Gastroesophageal sphincter (tissue), 4 donors: ENCODE data around the gene E2F4. TPM values are rescaled to one million over a fixed set of nuclear protein-coding genes. Genes with fewer than 3 reads are reported as not detected.

Experiments used
- ATAC-seq: fragments of 150-250 bp; one replicate; pipeline ENCODE4 v1.9.1; 2016; ENCODE audit warnings: mild to moderate bottlenecking, moderate library complexity
- H3K27ac ChIP-seq, 4 donors: fragments of 200-600 bp; sonication (generic) in 3 of 4; 1 replicate in 3 of 4; 2 replicates in 1 of 4; pipeline ENCODE4 v1.5.1; 2016 to 2019
- H3K27me3 ChIP-seq: fragments of 200-600 bp; sonication (generic); one replicate; pipeline ENCODE4 v1.5.1; 2019
- H3K36me3 ChIP-seq, 2 donors: fragments of 200-600 bp; sonication (generic); one replicate each; pipeline ENCODE4 v1.5.1; 2019; ENCODE audit warnings: control low read depth in 1 of 2
- H3K4me1 ChIP-seq, 3 donors: fragments of 200-600 bp; sonication (generic); 1 replicate in 2 of 3; 2 replicates in 1 of 3; pipeline ENCODE4 v1.5.1; 2016 to 2019; ENCODE audit warnings: control low read depth in 2 of 3
- H3K4me3 ChIP-seq, 2 donors: fragments of 200-600 bp; sonication (generic); one replicate each; pipeline ENCODE4 v1.5.1; 2019; ENCODE audit warnings: mild to moderate bottlenecking in 1 of 2, moderate library complexity in 1 of 2
- H3K9me3 ChIP-seq, 3 donors: fragments of 200-600 bp; sonication (generic); one replicate each; pipeline ENCODE4 v1.5.1; 2017 to 2019; ENCODE audit warnings: control low read depth in 2 of 3
- CTCF ChIP-seq, 4 experiments: fragments of 200-600 bp in 2 of 4; fragments of 450-650 bp in 2 of 4; sonication (generic) in 1 of 4; IDR thresholded peaks; one replicate each; pipeline ENCODE4 v1.5.1; 2017 to 2019; ENCODE audit warnings: antibody characterized with exemption in 4 of 4, mild to moderate bottlenecking in 2 of 4, moderate library complexity in 2 of 4
- EP300 ChIP-seq: sonication (generic); formaldehyde crosslinking; IDR thresholded peaks from one replicate; pipeline ENCODE4 v1.6.1; 2017; ENCODE audit warnings: antibody characterized with exemption, mild to moderate bottlenecking
- POLR2A ChIP-seq, 2 donors: fragments of 450-650 bp; IDR thresholded peaks; one replicate each; pipeline ENCODE4 v1.6.1; 2017; ENCODE audit warnings: antibody characterized with exemption in 2 of 2, mild to moderate bottlenecking in 2 of 2, moderate library complexity in 1 of 2
- POLR2AphosphoS5 ChIP-seq: sonication (generic); formaldehyde crosslinking; IDR thresholded peaks from one replicate; pipeline ENCODE4 v1.6.1; 2017; ENCODE audit warnings: antibody characterized with exemption
- WGBS, 2 donors: methylation state at CpG; one replicate each; pipeline ENCODE4 v1.1.5; 2018; ENCODE audit warnings: low coverage in 1 of 2; 5-methylcytosine and 5-hydroxymethylcytosine counted together
- total RNA-seq, 4 donors: library from RNA; depleted of rRNA; stranded (reverse); fragments of >200 nt; gene quantifications; one replicate each; pipeline ENCODE4 v1.1.0, GENCODE V29; 2016

E2F4 gene
- total RNA-seq, 4 donors from 2014 or later, result 55.0 to 89.8 (median 76.2) TPM

GRCh38 chr16:67180166-67180565 is 11.8 kb upstream of the E2F4 start:
- Histone ChIP-seq H3K27me3 (no peaks in the 10 kb centered on the region), H3K27ac (peak overlapping the region in 1 of 4 donors; percentile 98), H3K4me1 (peaks cover 0 to 91% (median 19%) of the 10 kb centered on the region in 3 donors), H3K9me3 (no peaks in the 10 kb centered on the region), H3K4me3 (no peak overlapping the region), H3K36me3 (peaks cover 0 to 14% of the 10 kb centered on the region in 2 donors)
- 100% methylated on average over 1 of the region's 16 CpGs; no CpG with 5 or more reads in 1 of the 2 donors for WGBS, 2 donors
- no peak for ATAC-seq
- TF ChIP-seq EP300, result no peak
- no peak for TF ChIP-seq POLR2AphosphoS5
- TF ChIP-seq CTCF (IDR thresholded peaks at IDR 0.05), result no peak
- no peak for TF ChIP-seq POLR2A (IDR thresholded peaks at IDR 0.05)

GRCh38 chr16:67181346-67181745 is 10.6 kb upstream of the E2F4 start:
- no peak for ATAC-seq
- H3K36me3 ChIP-seq, result peaks cover 0 to 5% of the 10 kb centered on the region in 2 donors
- no peak overlapping the region for H3K4me3 ChIP-seq
- TF ChIP-seq POLR2A (IDR thresholded peaks at IDR 0.05) (no peak), POLR2AphosphoS5 (peak; percentile 81)
- H3K4me1 ChIP-seq, result peaks cover 0 to 88% (median 27%) of the 10 kb centered on the region in 3 donors
- no peaks in the 10 kb centered on the region for H3K9me3 ChIP-seq
- H3K27ac ChIP-seq, result peak overlapping the region in 3 of 4 donors; percentile 96 to 98 (median 97)
- 13 to 21% methylated on average over 2 of the region's 2 CpGs for WGBS, 2 donors
- no peaks in the 10 kb centered on the region for H3K27me3 ChIP-seq

- TF ChIP-seq CTCF (IDR thresholded peaks at IDR 0.05), result no peak
- no peak for TF ChIP-seq POLR2A (IDR thresholded peaks at IDR 0.05)
- TF ChIP-seq POLR2AphosphoS5, result no peak
- TF ChIP-seq EP300, result no peak
- no peak overlapping the region for H3K4me3 ChIP-seq
- no peaks in the 10 kb centered on the region for H3K27me3 ChIP-seq
- H3K4me1 ChIP-seq, result peaks cover 0 to 82% (median 27%) of the 10 kb centered on the region in 3 donors
- H3K36me3 ChIP-seq, result no peaks in the 10 kb centered on the region
- H3K9me3 ChIP-seq, result no peaks in the 10 kb centered on the region
- no peak for ATAC-seq
- 73 to 87% methylated on average over 2 of the region's 2 CpGs for WGBS, 2 donors
- H3K27ac ChIP-seq, result peak overlapping the region in 3 of 4 donors; percentile 96 to 98 (median 97)
Measured at GRCh38 chr16:67182288-67182687, 9.7 kb upstream of the E2F4 start.

- TF ChIP-seq EP300, result no peak
- TF ChIP-seq POLR2A (IDR thresholded peaks at IDR 0.05), result no peak
- no peak for TF ChIP-seq POLR2AphosphoS5
- TF ChIP-seq CTCF (IDR thresholded peaks at IDR 0.05), result no peak
- 9 to 40% methylated on average over 1 to 3 of the region's 11 CpGs for WGBS, 2 donors
- H3K9me3 ChIP-seq, result no peaks in the 10 kb centered on the region
- peak overlapping the region in 3 of 4 donors; percentile 96 to 98 (median 97) for H3K27ac ChIP-seq
- no peak for ATAC-seq
- H3K27me3 ChIP-seq, result no peaks in the 10 kb centered on the region
- no peaks in the 10 kb centered on the region for H3K36me3 ChIP-seq
- H3K4me1 ChIP-seq, result peaks cover 0 to 72% (median 21%) of the 10 kb centered on the region in 3 donors
- peak overlapping the region; percentile 64 to 80 for H3K4me3 ChIP-seq
Measured at GRCh38 chr16:67183284-67183626, 8.7 kb upstream of the E2F4 start.

GRCh38 chr16:67183627-67184452 is 8.1 kb upstream of the E2F4 start, which contains the start of gene MATCAP1:
TSS of gene MATCAP1 (minus strand) at chr16:67183963. CDS start at chr16:67180610, 3,353 bp downstream.
- Histone ChIP-seq H3K27ac (peak within 1 kb of the TSS; percentile 90 to 98 (median 96)), H3K4me1 (peaks cover 0 to 66% (median 21%) of the 10 kb centered on the region in 3 donors), H3K27me3 (no peaks in the 10 kb centered on the region), H3K4me3 (peak within 1 kb of the TSS; percentile 64 to 80), H3K36me3 (no peaks in the 10 kb centered on the region), H3K9me3 (no peaks in the 10 kb centered on the region)
- peak; percentile 95 for ATAC-seq
- TF ChIP-seq EP300 (no peak), POLR2A (IDR thresholded peaks at IDR 0.05) (peak; percentile 27 to 44), POLR2AphosphoS5 (peak; percentile 68), CTCF (IDR thresholded peaks at IDR 0.05) (peak in 1 of 4 experiments; percentile 7)
- 0% methylated on average over 5 of the region's 77 CpGs; no CpG with 5 or more reads in 1 of the 2 donors for WGBS, 2 donors
